Measurements from ENCODE around the gene ZBTB16. TPM values are rescaled to one million over a fixed set of nuclear protein-coding genes. Genes with fewer than 3 reads are reported as not detected.

Gene ZBTB16
- total and polyA plus RNA-seq, 8 donors, result 7.9 to 318 (median 55.3) TPM

- H3K27me3 ChIP-seq, result no peaks in the 10 kb centered on the region
- peak overlapping the region in 4 of 5 donors; percentile 92 to 99 (median 96) for H3K27ac ChIP-seq
- WGBS, 5 donors, result 73 to 89% (median 75%) methylated on average over 2 of the region's 2 CpGs
- intact Hi-C loops (cut with DNase I; ENCODE audit: low total_unique reads), result no loop called here
- no peaks in the 10 kb centered on the region for H3K9me3 ChIP-seq
- DNase-seq, result no peak
- TF ChIP-seq EP300 (IDR thresholded peaks at IDR 0.05) (no peak), POLR2AphosphoS5 (IDR thresholded peaks at IDR 0.05) (no peak), POLR2A (IDR thresholded peaks at IDR 0.05) (no peak)
- TF ChIP-seq, protein P1, sequence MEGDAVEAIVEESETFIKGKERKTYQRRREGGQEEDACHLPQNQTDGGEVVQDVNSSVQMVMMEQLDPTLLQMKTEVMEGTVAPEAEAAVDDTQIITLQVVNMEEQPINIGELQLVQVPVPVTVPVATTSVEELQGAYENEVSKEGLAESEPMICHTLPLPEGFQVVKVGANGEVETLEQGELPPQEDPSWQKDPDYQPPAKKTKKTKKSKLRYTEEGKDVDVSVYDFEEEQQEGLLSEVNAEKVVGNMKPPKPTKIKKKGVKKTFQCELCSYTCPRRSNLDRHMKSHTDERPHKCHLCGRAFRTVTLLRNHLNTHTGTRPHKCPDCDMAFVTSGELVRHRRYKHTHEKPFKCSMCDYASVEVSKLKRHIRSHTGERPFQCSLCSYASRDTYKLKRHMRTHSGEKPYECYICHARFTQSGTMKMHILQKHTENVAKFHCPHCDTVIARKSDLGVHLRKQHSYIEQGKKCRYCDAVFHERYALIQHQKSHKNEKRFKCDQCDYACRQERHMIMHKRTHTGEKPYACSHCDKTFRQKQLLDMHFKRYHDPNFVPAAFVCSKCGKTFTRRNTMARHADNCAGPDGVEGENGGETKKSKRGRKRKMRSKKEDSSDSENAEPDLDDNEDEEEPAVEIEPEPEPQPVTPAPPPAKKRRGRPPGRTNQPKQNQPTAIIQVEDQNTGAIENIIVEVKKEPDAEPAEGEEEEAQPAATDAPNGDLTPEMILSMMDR (IDR thresholded peaks at IDR 0.05), result no peak
- H3K4me1 ChIP-seq, result peaks cover 69 to 99% (median 88%) of the 10 kb centered on the region in 4 donors
- no peak overlapping the region for H3K4me3 ChIP-seq
- H3K36me3 ChIP-seq, result peaks cover 11 to 22% (median 20%) of the 10 kb centered on the region in 4 donors
These were observed 93.3 kb downstream of the ZBTB16 start for GRCh38 chr11:114152785-114153184.

DNA sequence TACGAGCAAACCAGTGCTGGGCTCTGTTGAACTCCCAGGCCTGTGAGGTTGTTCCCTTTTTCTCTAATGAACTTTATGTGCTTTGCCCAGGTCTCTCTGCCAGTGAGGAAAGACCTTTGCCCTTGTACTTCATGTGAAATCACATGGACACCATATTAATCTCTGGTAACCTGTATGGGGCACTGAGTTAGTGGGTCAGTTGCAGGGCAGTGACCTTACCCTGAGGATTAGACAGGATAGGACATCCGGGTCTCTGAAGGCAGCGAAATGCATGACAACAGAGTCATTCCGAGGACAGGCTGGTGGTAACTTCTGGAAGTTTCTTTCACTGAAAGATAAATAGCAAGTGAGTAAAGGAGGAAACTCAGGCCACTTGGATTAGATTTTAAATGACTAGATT, 93.7 kb downstream of the ZBTB16 start:
- no peak for DNase-seq
- WGBS, 5 donors, result 88 to 93% (median 91%) methylated on average over 4 of the region's 4 CpGs
- H3K27ac ChIP-seq, result peak overlapping the region in 4 of 5 donors; percentile 92 to 99 (median 96)

GRCh38 chr11:114154271-114155047, 94.9 kb downstream of the ZBTB16 start:
- peak overlapping the region; percentile 70 to 99 (median 95) for H3K27ac ChIP-seq
- WGBS, 5 donors, result 70 to 86% (median 82%) methylated on average over 5 of the region's 5 CpGs
- intact Hi-C loops (cut with DNase I; ENCODE audit: low total_unique reads), result no loop called here
- peaks cover 73 to 100% (median 90%) of the 10 kb centered on the region in 4 donors for H3K4me1 ChIP-seq
- TF ChIP-seq POLR2AphosphoS5 (IDR thresholded peaks at IDR 0.05) (peak; percentile 94 to 95 (median 94)), POLR2A (IDR thresholded peaks at IDR 0.05) (no peak), EP300 (IDR thresholded peaks at IDR 0.05) (peak; percentile 97)
- H3K9me3 ChIP-seq, result no peaks in the 10 kb centered on the region
- H3K27me3 ChIP-seq, result no peaks in the 10 kb centered on the region
- H3K36me3 ChIP-seq, result peaks cover 11 to 33% (median 30%) of the 10 kb centered on the region in 4 donors
- DNase-seq, result no peak
- no peak overlapping the region for H3K4me3 ChIP-seq

More for the DNA sequence above, 93.7 kb downstream of the ZBTB16 start:
- H3K36me3 ChIP-seq, result peaks cover 11 to 26% (median 24%) of the 10 kb centered on the region in 4 donors
- intact Hi-C loops (cut with DNase I; ENCODE audit: low total_unique reads), result no loop called here
- TF ChIP-seq, protein P1 (IDR thresholded peaks at IDR 0.05), result no peak
- TF ChIP-seq POLR2A (IDR thresholded peaks at IDR 0.05), result no peak
- no peak for TF ChIP-seq POLR2AphosphoS5 (IDR thresholded peaks at IDR 0.05)
- no peak for TF ChIP-seq EP300 (IDR thresholded peaks at IDR 0.05)
- no peaks in the 10 kb centered on the region for H3K9me3 ChIP-seq
- H3K4me3 ChIP-seq, result no peak overlapping the region
- peaks cover 71 to 99% (median 89%) of the 10 kb centered on the region in 4 donors for H3K4me1 ChIP-seq
- no peaks in the 10 kb centered on the region for H3K27me3 ChIP-seq

DNA sequence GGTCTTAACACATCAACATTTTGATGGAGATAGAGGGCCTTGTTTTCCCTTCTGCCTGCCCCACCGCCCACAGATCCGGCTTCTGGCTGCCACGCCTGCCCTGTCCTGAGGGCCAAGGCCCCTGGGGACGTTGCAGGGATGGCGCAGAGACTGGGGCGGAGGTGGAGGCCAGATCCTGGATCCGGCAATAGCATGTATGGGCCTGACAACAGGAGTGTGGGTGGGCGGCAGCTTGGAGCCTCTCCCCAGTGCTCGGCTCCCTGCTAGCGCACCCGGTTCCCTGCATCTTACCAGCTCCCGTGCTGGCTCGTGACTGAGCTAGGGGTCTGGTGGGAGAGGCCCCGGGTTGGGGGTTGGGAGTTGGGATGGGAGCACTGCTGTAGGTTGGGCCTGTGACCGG, 95.6 kb downstream of the ZBTB16 start:
- intact Hi-C loops (cut with DNase I; ENCODE audit: low total_unique reads), result no loop called here
- no peak for DNase-seq
- Histone ChIP-seq H3K27me3 (no peaks in the 10 kb centered on the region), H3K27ac (peak overlapping the region; percentile 70 to 99 (median 95)), H3K4me3 (no peak overlapping the region), H3K36me3 (peaks cover 11 to 33% (median 30%) of the 10 kb centered on the region in 4 donors), H3K4me1 (peaks cover 71 to 100% (median 89%) of the 10 kb centered on the region in 4 donors), H3K9me3 (no peaks in the 10 kb centered on the region)
- WGBS, 5 donors, result 88 to 98% (median 93%) methylated on average over 8 to 15 of the region's 15 CpGs
- TF ChIP-seq POLR2AphosphoS5 (IDR thresholded peaks at IDR 0.05) (no peak), EP300 (IDR thresholded peaks at IDR 0.05) (no peak), POLR2A (IDR thresholded peaks at IDR 0.05) (no peak)
- TF ChIP-seq, protein P1 (IDR thresholded peaks at IDR 0.05), result no peak

Data from stomach (tissue), 9 donors.